Vagina (tissue), 2 donors: ENCODE data around the gene SLC4A7.

Experiments
- POLR2A ChIP-seq, 2 donors: fragments of 450-650 bp; IDR thresholded peaks; one replicate each; pipeline ENCODE4 v1.6.1; 2017; ENCODE audit warnings: antibody characterized with exemption in 2 of 2, mild to moderate bottlenecking in 2 of 2, moderate library complexity in 2 of 2
- POLR2AphosphoS5 ChIP-seq, 2 donors: sonication (generic); formaldehyde crosslinking; IDR thresholded peaks; one replicate each; pipeline ENCODE4 v1.9.0; 2017; ENCODE audit warnings: antibody characterized with exemption in 2 of 2, mild to moderate bottlenecking in 2 of 2, low read depth in 1 of 2; ENCODE audit not compliant: insufficient read depth in 1 of 2
- TF ChIP-seq, protein P1 (sequence below), 3 experiments: fragments of 450-650 bp in 2 of 3; fragments of 200-600 bp in 1 of 3; sonication (generic) in 1 of 3; IDR thresholded peaks; one replicate each; pipeline ENCODE4 v1.5.1; 2017 to 2019; ENCODE audit warnings: antibody characterized with exemption in 3 of 3, mild to moderate bottlenecking in 2 of 3, moderate library complexity in 2 of 3

DNA sequence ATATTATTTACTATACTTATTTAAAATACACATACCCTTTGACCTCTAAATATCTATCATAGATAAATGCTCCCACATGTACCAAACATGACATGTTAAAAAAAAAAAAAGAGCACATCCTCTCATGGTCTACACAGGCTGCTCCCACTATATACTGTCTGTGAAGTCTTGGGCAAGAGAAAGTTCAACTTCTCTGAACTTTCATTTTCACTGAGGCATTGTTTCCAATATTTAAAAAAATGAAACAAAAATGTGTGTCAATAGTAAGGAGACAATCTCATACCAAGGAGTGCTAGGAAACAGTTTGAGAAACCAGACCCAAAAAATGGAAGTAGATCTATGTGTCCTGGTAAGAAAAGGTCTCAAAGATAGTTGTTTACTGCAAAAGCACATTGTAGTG, 29.3 kb downstream of the SLC4A7 start:
- TF ChIP-seq POLR2A (IDR thresholded peaks at IDR 0.05) = no peak
- TF ChIP-seq, protein P1, sequence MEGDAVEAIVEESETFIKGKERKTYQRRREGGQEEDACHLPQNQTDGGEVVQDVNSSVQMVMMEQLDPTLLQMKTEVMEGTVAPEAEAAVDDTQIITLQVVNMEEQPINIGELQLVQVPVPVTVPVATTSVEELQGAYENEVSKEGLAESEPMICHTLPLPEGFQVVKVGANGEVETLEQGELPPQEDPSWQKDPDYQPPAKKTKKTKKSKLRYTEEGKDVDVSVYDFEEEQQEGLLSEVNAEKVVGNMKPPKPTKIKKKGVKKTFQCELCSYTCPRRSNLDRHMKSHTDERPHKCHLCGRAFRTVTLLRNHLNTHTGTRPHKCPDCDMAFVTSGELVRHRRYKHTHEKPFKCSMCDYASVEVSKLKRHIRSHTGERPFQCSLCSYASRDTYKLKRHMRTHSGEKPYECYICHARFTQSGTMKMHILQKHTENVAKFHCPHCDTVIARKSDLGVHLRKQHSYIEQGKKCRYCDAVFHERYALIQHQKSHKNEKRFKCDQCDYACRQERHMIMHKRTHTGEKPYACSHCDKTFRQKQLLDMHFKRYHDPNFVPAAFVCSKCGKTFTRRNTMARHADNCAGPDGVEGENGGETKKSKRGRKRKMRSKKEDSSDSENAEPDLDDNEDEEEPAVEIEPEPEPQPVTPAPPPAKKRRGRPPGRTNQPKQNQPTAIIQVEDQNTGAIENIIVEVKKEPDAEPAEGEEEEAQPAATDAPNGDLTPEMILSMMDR (IDR thresholded peaks at IDR 0.05) = no peak
- no peak for TF ChIP-seq POLR2AphosphoS5 (IDR thresholded peaks at IDR 0.05; ENCODE audit: insufficient read depth in 1 of 2, low read depth in 1 of 2)
